Esophagus squamous epithelium (tissue), 5 donors: ENCODE results near the gene DNAJB8. TPM values are rescaled to one million over a fixed set of nuclear protein-coding genes. Genes with fewer than 3 reads are reported as not detected.

Source experiments
- DNase-seq: peaks from one replicate; lab custom pipeline; 2025; lab: John Stamatoyannopoulos, UW
- H3K27ac ChIP-seq, 4 donors: fragments of 200-600 bp; sonication (generic); one replicate each; pipeline ENCODE4 v1.5.1; 2016 to 2019; ENCODE audit warnings: mild to moderate bottlenecking in 1 of 4
- H3K27me3 ChIP-seq, 4 donors: fragments of 200-600 bp; sonication (generic); 1 replicate in 3 of 4; 2 replicates in 1 of 4; pipeline versions ENCODE4 v1.5.1 to v1.6.0; 2017 to 2021; ENCODE audit warnings: antibody characterized with exemption in 1 of 4
- H3K36me3 ChIP-seq, 3 donors: fragments of 200-600 bp; sonication (generic); one replicate each; pipeline ENCODE4 v1.5.1; 2016 to 2019
- H3K4me1 ChIP-seq, 3 donors: fragments of 200-600 bp; sonication (generic); one replicate each; pipeline ENCODE4 v1.5.1; 2017 to 2019
- H3K4me3 ChIP-seq, 4 donors: fragments of 200-600 bp; sonication (generic); 1 replicate in 3 of 4; 2 replicates in 1 of 4; pipeline ENCODE4 v1.5.1; 2016 to 2019; ENCODE audit warnings: mild to moderate bottlenecking in 2 of 4, moderate library complexity in 1 of 4
- H3K9me3 ChIP-seq, 3 donors: fragments of 200-600 bp; sonication (generic); one replicate each; pipeline ENCODE4 v1.5.1; 2016 to 2019
- POLR2A ChIP-seq, 4 donors: fragments of 450-650 bp; IDR thresholded peaks; one replicate each; pipeline ENCODE4 v1.6.1; 2017; ENCODE audit warnings: antibody characterized with exemption in 4 of 4, mild to moderate bottlenecking in 4 of 4, moderate library complexity in 3 of 4
- WGBS, 2 donors: methylation state at CpG; one replicate each; pipeline ENCODE4 v1.1.5; 2018; 5-methylcytosine and 5-hydroxymethylcytosine counted together
- intact Hi-C: fragments of 100-400 bp; cut with DNase I; formaldehyde crosslinking; loops from one replicate; pipeline ENCODE4 v1.15.0; 2022
- total RNA-seq, 4 donors: library from RNA; depleted of rRNA; stranded (reverse); fragments of >200 nt; gene quantifications; one replicate each; pipeline ENCODE4 v1.1.0, GENCODE V29; 2016
- TF ChIP-seq, protein P1 (sequence below), 6 experiments: fragments of 450-650 bp in 4 of 6; fragments of 200-600 bp in 2 of 6; sonication (generic) in 2 of 6; IDR thresholded peaks; one replicate each; pipeline ENCODE4 v1.5.1; 2016 to 2019; ENCODE audit warnings: antibody characterized with exemption in 6 of 6, mild to moderate bottlenecking in 4 of 6, moderate library complexity in 4 of 6
- donor health status: DM: yes; HTN: yes; CAD: no.

DNAJB8 gene
- total RNA-seq, 4 donors from 2014 or later, result not detected

- peaks cover 49 to 100% (median 73%) of the 10 kb centered on the region in 4 donors for H3K27me3 ChIP-seq
- TF ChIP-seq, protein P1, sequence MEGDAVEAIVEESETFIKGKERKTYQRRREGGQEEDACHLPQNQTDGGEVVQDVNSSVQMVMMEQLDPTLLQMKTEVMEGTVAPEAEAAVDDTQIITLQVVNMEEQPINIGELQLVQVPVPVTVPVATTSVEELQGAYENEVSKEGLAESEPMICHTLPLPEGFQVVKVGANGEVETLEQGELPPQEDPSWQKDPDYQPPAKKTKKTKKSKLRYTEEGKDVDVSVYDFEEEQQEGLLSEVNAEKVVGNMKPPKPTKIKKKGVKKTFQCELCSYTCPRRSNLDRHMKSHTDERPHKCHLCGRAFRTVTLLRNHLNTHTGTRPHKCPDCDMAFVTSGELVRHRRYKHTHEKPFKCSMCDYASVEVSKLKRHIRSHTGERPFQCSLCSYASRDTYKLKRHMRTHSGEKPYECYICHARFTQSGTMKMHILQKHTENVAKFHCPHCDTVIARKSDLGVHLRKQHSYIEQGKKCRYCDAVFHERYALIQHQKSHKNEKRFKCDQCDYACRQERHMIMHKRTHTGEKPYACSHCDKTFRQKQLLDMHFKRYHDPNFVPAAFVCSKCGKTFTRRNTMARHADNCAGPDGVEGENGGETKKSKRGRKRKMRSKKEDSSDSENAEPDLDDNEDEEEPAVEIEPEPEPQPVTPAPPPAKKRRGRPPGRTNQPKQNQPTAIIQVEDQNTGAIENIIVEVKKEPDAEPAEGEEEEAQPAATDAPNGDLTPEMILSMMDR (IDR thresholded peaks at IDR 0.05), result no peak
- no peak for TF ChIP-seq POLR2A (IDR thresholded peaks at IDR 0.05)
- DNase-seq, result no peak
- H3K9me3 ChIP-seq, result no peaks in the 10 kb centered on the region
- 0 to 3% methylated on average over 8 to 11 of the region's 75 CpGs for whole genome bisulfite sequencing, 2 donors
- H3K4me1 ChIP-seq, result peaks cover 35 to 92% (median 36%) of the 10 kb centered on the region in 3 donors
- intact Hi-C loops, result no loop called here
- H3K27ac ChIP-seq, result peak overlapping the region in 3 of 4 donors; percentile 76 to 86 (median 80)
- no peaks in the 10 kb centered on the region for H3K36me3 ChIP-seq
- H3K4me3 ChIP-seq, result peak overlapping the region; percentile 38 to 62 (median 50)
These were observed 20.2 kb upstream of the DNAJB8 start for GRCh38 chr3:128486681-128487537.

- H3K9me3 ChIP-seq, result no peaks in the 10 kb centered on the region
- intact Hi-C loops, result no loop called here
- H3K4me3 ChIP-seq, result peak overlapping the region; percentile 38 to 62 (median 50)
- H3K4me1 ChIP-seq, result peaks cover 35 to 92% (median 42%) of the 10 kb centered on the region in 3 donors
- H3K27ac ChIP-seq, result peak overlapping the region in 3 of 4 donors; percentile 76 to 86 (median 80)
- no peak for DNase-seq
- H3K36me3 ChIP-seq, result no peaks in the 10 kb centered on the region
- peaks cover 42 to 100% (median 71%) of the 10 kb centered on the region in 4 donors for H3K27me3 ChIP-seq
- TF ChIP-seq POLR2A (IDR thresholded peaks at IDR 0.05), result no peak
- TF ChIP-seq, protein P1 (IDR thresholded peaks at IDR 0.05), result no peak
- 10 to 15% methylated on average over 2 to 13 of the region's 14 CpGs for WGBS, 2 donors
These were observed 19.5 kb upstream of the DNAJB8 start for GRCh38 chr3:128486205-128486628.

- no peak for TF ChIP-seq POLR2A (IDR thresholded peaks at IDR 0.05)
- TF ChIP-seq, protein P1 (IDR thresholded peaks at IDR 0.05), result no peak
- no peak for DNase-seq
- intact Hi-C loops, result no loop called here
- H3K27ac ChIP-seq, result peak overlapping the region in 3 of 4 donors; percentile 41 to 86 (median 76)
- no peaks in the 10 kb centered on the region for H3K9me3 ChIP-seq
- H3K27me3 ChIP-seq, result peaks cover 41 to 100% (median 69%) of the 10 kb centered on the region in 4 donors
- H3K4me1 ChIP-seq, result peaks cover 35 to 95% (median 42%) of the 10 kb centered on the region in 3 donors
- WGBS, 2 donors, result 21 to 25% methylated on average over 6 to 12 of the region's 29 CpGs
- H3K4me3 ChIP-seq, result peak overlapping the region in 3 of 4 donors; percentile 42 to 62 (median 58)
- H3K36me3 ChIP-seq, result no peaks in the 10 kb centered on the region
These were observed 18.9 kb upstream of the DNAJB8 start for GRCh38 chr3:128485282-128486204.

- Histone ChIP-seq H3K9me3 (no peaks in the 10 kb centered on the region), H3K27me3 (peaks cover 36 to 100% (median 62%) of the 10 kb centered on the region in 4 donors), H3K36me3 (no peaks in the 10 kb centered on the region), H3K4me1 (peaks cover 32 to 95% (median 35%) of the 10 kb centered on the region in 3 donors), H3K4me3 (peak overlapping the region in 2 of 4 donors; percentile 58 to 62), H3K27ac (peak overlapping the region in 3 of 4 donors; percentile 63 to 66 (median 63))
- no peak for TF ChIP-seq POLR2A (IDR thresholded peaks at IDR 0.05)
- TF ChIP-seq, protein P1 (IDR thresholded peaks at IDR 0.05), result no peak
- intact Hi-C loops, result no loop called here
- no peak for DNase-seq
- WGBS, 2 donors, result 16 to 21% methylated on average over 13 to 14 of the region's 16 CpGs
These were observed 18.0 kb upstream of the DNAJB8 start for GRCh38 chr3:128484404-128485281.
